Lung microvascular endothelial cell (primary cell): ENCODE results near the gene PLA2G12B. TPM values are rescaled to one million over a fixed set of nuclear protein-coding genes. Genes with fewer than 3 reads are reported as not detected.
"Not testable (repeated sequence)": the region's sequence is repeated elsewhere in the genome, so short reads cannot be mapped to it uniquely, and the experiment has no call there.

ENCODE experiments used
- DNase-seq, 2 donors: peaks; one replicate each; pipeline versions ENCODE4 v3.0.0 to v3.0.0-alpha.2; 2010; ENCODE audit warnings: low read depth in 2 of 2
- total RNA-seq: library from RNA; depleted of rRNA; stranded (reverse); fragments of >200 nt; gene quantifications from 2 replicates; pipeline ENCODE4 v1.2.1, GENCODE V29; 2014

The PLA2G12B gene
- total RNA-seq, 1 donor from 2014 or later: not detected

GRCh38 chr10:72943498-72944234 lies 10.9 kb downstream of the PLA2G12B start:
- no peak for DNase-seq

GRCh38 chr10:72935361-72935760 lies 19.2 kb downstream of the PLA2G12B start:
- peak in 1 of 2 donors; percentile 24 for DNase-seq

- DNase-seq: no peak
Measured at GRCh38 chr10:72932259-72933015, 22.2 kb downstream of the PLA2G12B start.

- no peak for DNase-seq
Measured at GRCh38 chr10:72930276-72930675, 24.3 kb downstream of the PLA2G12B start.

GRCh38 chr10:72928798-72929197 lies 25.8 kb downstream of the PLA2G12B start:
- no peak for DNase-seq

GRCh38 chr10:72927485-72927884 lies 27.1 kb downstream of the PLA2G12B start:
- DNase-seq: no peak

GRCh38 chr10:72925951-72926465 lies 28.6 kb downstream of the PLA2G12B start:
- DNase-seq: no peak

GRCh38 chr10:72924351-72924750 lies 30.3 kb downstream of the PLA2G12B start:
- DNase-seq: no peak

- peak in 1 of 2 donors; percentile 13 for DNase-seq
Measured at GRCh38 chr10:72921147-72921683, 33.4 kb downstream of the PLA2G12B start.

GRCh38 chr10:72918352-72918751 lies 36.3 kb downstream of the PLA2G12B start:
- no peak for DNase-seq

- not testable (repeated sequence) for DNase-seq
Measured at GRCh38 chr10:72917803-72918332, 36.7 kb downstream of the PLA2G12B start.

GRCh38 chr10:72917201-72917600 lies 37.4 kb downstream of the PLA2G12B start:
- DNase-seq: not testable (repeated sequence)

GRCh38 chr10:72913287-72913686 lies 41.3 kb downstream of the PLA2G12B start:
- DNase-seq: no peak

- no peak for DNase-seq
Measured at GRCh38 chr10:72912736-72913135, 41.9 kb downstream of the PLA2G12B start.

- DNase-seq: no peak
Measured at GRCh38 chr10:72911758-72912157, 42.8 kb downstream of the PLA2G12B start.

- no peak for DNase-seq
Measured at GRCh38 chr10:72910705-72911104, 43.9 kb downstream of the PLA2G12B start.

GRCh38 chr10:72906446-72906845 lies 48.2 kb downstream of the PLA2G12B start:
- DNase-seq: no peak

- no peak for DNase-seq
Measured at GRCh38 chr10:72904806-72905205, 49.8 kb downstream of the PLA2G12B start.

- not testable (repeated sequence) for DNase-seq
Measured at GRCh38 chr10:72903941-72904446, 50.6 kb downstream of the PLA2G12B start.

- DNase-seq: no peak
Measured at GRCh38 chr10:72899545-72899944, 55.1 kb downstream of the PLA2G12B start.

GRCh38 chr10:72898616-72899015 lies 56.0 kb downstream of the PLA2G12B start:
- no peak for DNase-seq
